Calu3 (cell line): ENCODE results near the gene MPPED2. TPM values are rescaled to one million over a fixed set of nuclear protein-coding genes. Genes with fewer than 3 reads are reported as not detected.

Source experiments
- BruUV-seq: library from RNA; stranded (reverse); fragments of 400-500 nt; replicated peaks from 2 replicates; lab custom pipeline; 2021; lab: Mats Ljungman, UMichigan
- CTCF ChIA-PET: fragments of 300-600 bp; sonication (Branson Sonifier 250); formaldehyde crosslinking; loops from one replicate; lab custom pipeline; 2022; ENCODE audit warnings: antibody characterized with exemption; lab: Charles Lee
- DNase-seq: peaks from one replicate; pipeline ENCODE4 v3.0.0; 2022
- H3K27ac Mint-ChIP-seq: one replicate; pipeline ENCODE4 v1.8.0; 2022; ENCODE audit warnings: mixed read lengths; ENCODE audit not compliant: unreplicated experiment
- H3K27me3 Mint-ChIP-seq: one replicate; pipeline ENCODE4 v1.8.0; 2022; ENCODE audit warnings: mixed read lengths; ENCODE audit not compliant: unreplicated experiment
- H3K36me3 Mint-ChIP-seq: one replicate; pipeline ENCODE4 v1.8.0; 2022; ENCODE audit warnings: mild to moderate bottlenecking, moderate library complexity, mixed read lengths; ENCODE audit not compliant: insufficient read depth, unreplicated experiment
- H3K4me1 Mint-ChIP-seq: one replicate; pipeline ENCODE4 v1.8.0; 2022; ENCODE audit warnings: mild to moderate bottlenecking, low read depth, mixed read lengths; ENCODE audit not compliant: unreplicated experiment
- H3K4me3 Mint-ChIP-seq: one replicate; pipeline ENCODE4 v1.8.0; 2022; ENCODE audit warnings: mild to moderate bottlenecking, low read depth, moderate library complexity, mixed read lengths; ENCODE audit not compliant: unreplicated experiment
- H3K9me3 Mint-ChIP-seq: one replicate; pipeline ENCODE4 v1.8.0; 2022; ENCODE audit warnings: low read depth, mixed read lengths; ENCODE audit not compliant: unreplicated experiment
- CTCF ChIP-seq: fragments of 200-600 bp; IDR thresholded peaks from one replicate; pipeline ENCODE4 v1.8.0; 2022; ENCODE audit warnings: antibody characterized with exemption; ENCODE audit not compliant: unreplicated experiment
- intact Hi-C: fragments of 100-400 bp; cut with micrococcal nuclease; formaldehyde crosslinking; loops from one replicate; pipeline ENCODE4 v1.10.0; 2022; ENCODE audit not compliant: unreplicated experiment
- total RNA-seq: library from RNA; stranded (reverse); gene quantifications from 2 replicates; pipeline ENCODE4 v1.2.3, GENCODE V29; 2022

MPPED2 gene
- total RNA-seq, 1 experiment from 2014 or later = not detected

GRCh38 chr11:30619767-30620166 is 33.6 kb upstream of the MPPED2 start:
- intact Hi-C loops = no loop called here
- no peak for TF ChIP-seq CTCF
- CTCF ChIA-PET = no interaction called here
- no TSS peak for BruUV-seq
- DNase-seq = no peak
- Mint-ChIP-seq H3K27ac (no peak overlapping the region), H3K4me1 (no peaks in the 10 kb centered on the region), H3K9me3 (no peaks in the 10 kb centered on the region), H3K4me3 (no peak overlapping the region), H3K27me3 (no peaks in the 10 kb centered on the region), H3K36me3 (no peaks in the 10 kb centered on the region)

- Mint-ChIP-seq H3K27me3 (no peaks in the 10 kb centered on the region), H3K4me1 (no peaks in the 10 kb centered on the region), H3K36me3 (no peaks in the 10 kb centered on the region), H3K4me3 (no peak overlapping the region), H3K9me3 (no peaks in the 10 kb centered on the region), H3K27ac (no peak overlapping the region)
- intact Hi-C loops = no loop called here
- CTCF ChIA-PET = no interaction called here
- no TSS peak for BruUV-seq
- TF ChIP-seq CTCF = no peak
- DNase-seq = no peak
Measured at GRCh38 chr11:30617762-30618161, 31.6 kb upstream of the MPPED2 start.

- BruUV-seq = no TSS peak
- TF ChIP-seq CTCF = no peak
- CTCF ChIA-PET = no interaction called here
- no peak for DNase-seq
- no peaks in the 10 kb centered on the region for H3K27me3 Mint-ChIP-seq
- no peak overlapping the region for H3K27ac Mint-ChIP-seq
- H3K4me3 Mint-ChIP-seq = no peak overlapping the region
- H3K4me1 Mint-ChIP-seq = no peaks in the 10 kb centered on the region
- no peaks in the 10 kb centered on the region for H3K36me3 Mint-ChIP-seq
- intact Hi-C loops = no loop called here
- H3K9me3 Mint-ChIP-seq = peaks cover 3% of the 10 kb centered on the region
Measured at GRCh38 chr11:30610628-30611027, 24.5 kb upstream of the MPPED2 start.

GRCh38 chr11:30608534-30608933 is 22.4 kb upstream of the MPPED2 start:
- no peak for TF ChIP-seq CTCF
- no peak overlapping the region for H3K27ac Mint-ChIP-seq
- H3K4me1 Mint-ChIP-seq = no peaks in the 10 kb centered on the region
- no peak overlapping the region for H3K4me3 Mint-ChIP-seq
- H3K9me3 Mint-ChIP-seq = peaks cover 3% of the 10 kb centered on the region
- no TSS peak for BruUV-seq
- no peaks in the 10 kb centered on the region for H3K36me3 Mint-ChIP-seq
- intact Hi-C loops = no loop called here
- CTCF ChIA-PET = no interaction called here
- no peak for DNase-seq
- H3K27me3 Mint-ChIP-seq = no peaks in the 10 kb centered on the region
